Measurements from ENCODE around the gene SDK2. TPM values are rescaled to one million over a fixed set of nuclear protein-coding genes. Genes with fewer than 3 reads are reported as not detected.

SDK2 gene
- polyA plus RNA-seq, 1 of the 3 experiments (the other 2 are of a cell fraction) = 0.02 TPM

- TF ChIP-seq REST (IDR thresholded peaks at IDR 0.05; ENCODE audit: low read depth, low read length) = no peak
- no peak for TF ChIP-seq TAF1 (IDR thresholded peaks at IDR 0.05; ENCODE audit: borderline replicate concordance, low read depth, low read length)
- no peak for TF ChIP-seq JUND (IDR thresholded peaks at IDR 0.05)
- no peak for TF ChIP-seq MAX (IDR thresholded peaks at IDR 0.05; ENCODE audit: low read depth)
- no peak for TF ChIP-seq USF1 (IDR thresholded peaks at IDR 0.05; ENCODE audit: borderline replicate concordance, low read depth)
- TF ChIP-seq SMC3 (IDR thresholded peaks at IDR 0.05; ENCODE audit: low read depth, low read length) = no peak
- no peak for TF ChIP-seq EZH2phosphoT487 (IDR thresholded peaks at IDR 0.05; ENCODE audit: borderline replicate concordance, low read depth)
These were observed 15.3 kb downstream of the SDK2 start (continued) for GRCh38 chr17:73628642-73629552.

- Histone ChIP-seq H3K79me2 (ENCODE audit: insufficient read depth) (no peaks in the 10 kb centered on the region), H3K4me3 (ENCODE audit: low read depth in 2 of 2, low read length in 1 of 2) (no peak overlapping the region), H3F3A (replicated peaks; ENCODE audit: insufficient read depth) (no peaks in the 10 kb centered on the region), H3K27me3 (ENCODE audit: insufficient read depth) (no peaks in the 10 kb centered on the region), H3K4me2 (no peak overlapping the region), H4K20me1 (ENCODE audit: insufficient read depth) (no peaks in the 10 kb centered on the region), H3K36me3 (replicated peaks in 1 of 2; ENCODE audit: control insufficient read depth in 1 of 2, insufficient read depth in 2 of 2, low read length in 1 of 2) (no peaks in the 10 kb centered on the region), H2AFZ (ENCODE audit: low read depth) (no peak overlapping the region), H3K9me3 (no peaks in the 10 kb centered on the region), H3K9me2 (no peaks in the 10 kb centered on the region), H3K9ac (no peak overlapping the region), H3K27ac (ENCODE audit: low read depth in 2 of 2, low read length in 1 of 2) (no peak overlapping the region), H3K4me1 (ENCODE audit: control insufficient read depth in 1 of 2, insufficient read depth in 2 of 2, low read depth in 1 of 2, low read length in 1 of 2) (peaks cover 0 to 2% of the 10 kb centered on the region in 2 experiments; a peak in 1 of 4 replicates)
- WGBS (ENCODE audit: low lambda C conversion rate) = 57% methylated on average over 12 of the region's 12 CpGs
- ChIA-PET POLR2A (no interaction called here), CTCF (interaction anchor here (0.7 to 1.0 kb wide), 3 partner anchors 20 to 573 kb away, joined by 3 to 4 read pairs (median 3); no protein-coding TSS in a partner anchor)
- no peak for DNase-seq
- TF ChIP-seq FOXM1 (IDR thresholded peaks at IDR 0.05; ENCODE audit: low read depth) (no peak), RFX5 (IDR thresholded peaks at IDR 0.05; ENCODE audit: low read length) (no peak), IRF3 (IDR thresholded peaks at IDR 0.05; ENCODE audit: low read depth, low read length) (no peak), MXI1 (IDR thresholded peaks at IDR 0.05; ENCODE audit: low read depth, low read length) (no peak), TAF1 (IDR thresholded peaks at IDR 0.05; ENCODE audit: borderline replicate concordance, low read depth, low read length) (no peak), SIN3A (IDR thresholded peaks at IDR 0.05; ENCODE audit: borderline replicate concordance, low read depth, low read length) (no peak), TCF12 (IDR thresholded peaks at IDR 0.05) (no peak), EP300 (IDR thresholded peaks at IDR 0.05; ENCODE audit: borderline replicate concordance in 1 of 2, low read depth in 1 of 2, low read length in 1 of 2) (no peak), JUND (IDR thresholded peaks at IDR 0.05) (no peak), CTCF (IDR thresholded peaks at IDR 0.05) (no peak)
These were observed 18.1 kb downstream of the SDK2 start for GRCh38 chr17:73625991-73626673.
